ENCODE measurements around the gene ADGRV1.

The ADGRV1 gene

DNA sequence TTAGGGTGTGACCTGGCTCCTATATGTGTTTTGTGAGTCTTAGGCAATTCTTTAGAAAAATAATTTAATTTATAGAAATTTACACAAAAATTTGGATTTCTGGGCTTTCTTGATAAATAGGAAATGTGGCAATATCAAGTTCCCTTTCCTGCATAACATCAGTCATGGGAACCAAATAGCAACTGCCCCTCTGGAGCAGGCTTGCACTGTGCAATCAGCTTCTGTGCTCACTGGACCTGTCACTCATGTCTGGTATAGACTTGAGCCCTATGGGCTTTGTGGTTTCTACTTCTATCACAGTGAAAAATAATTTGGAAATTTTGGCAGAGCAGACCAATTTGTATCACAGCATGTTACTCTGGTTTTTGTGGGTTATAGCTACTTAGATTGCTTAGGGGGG, 131.7 kb downstream of the ADGRV1 start:
- no peak for ATAC-seq (ENCODE audit: insufficient read depth, low read depth)
- H3K27ac ChIP-seq (ENCODE audit: low read length), result no peak overlapping the region
- DNase-seq, result no peak

DNA sequence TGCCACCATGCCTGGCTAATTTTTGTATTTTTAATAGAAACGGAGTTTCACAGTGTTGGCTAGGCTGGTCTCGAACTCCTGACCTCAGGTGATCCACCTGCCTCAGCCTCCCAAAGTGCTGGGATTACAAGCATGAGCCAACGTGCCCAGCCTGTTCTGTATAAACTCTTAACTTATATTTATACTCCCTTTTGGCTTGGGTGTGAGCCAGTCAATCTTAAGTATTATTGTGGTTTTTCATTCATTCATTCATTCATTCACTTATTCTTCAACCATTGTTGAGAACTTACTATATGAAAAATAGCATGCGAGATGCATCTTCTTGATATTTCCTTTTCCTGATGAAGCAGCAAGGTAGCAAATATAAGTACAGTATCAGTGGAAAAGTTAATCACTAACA, 132.9 kb downstream of the ADGRV1 start:
- no peak overlapping the region for H3K9ac ChIP-seq (ENCODE audit: low read depth, low read length)
- H3K27me3 ChIP-seq (ENCODE audit: insufficient read depth, low read length, poor library complexity), result no peaks in the 10 kb centered on the region
- DNase-seq (no peak), ATAC-seq (ENCODE audit: insufficient read depth, low read depth) (no peak)
- no peaks in the 10 kb centered on the region for H4K20me1 ChIP-seq (ENCODE audit: insufficient read depth, low read length)
- H3K27ac ChIP-seq (ENCODE audit: low read length), result no peak overlapping the region
- no peak for TF ChIP-seq EZH2 (IDR thresholded peaks at IDR 0.05; ENCODE audit: borderline replicate concordance, low read depth, low read length, severe bottlenecking)
- TF ChIP-seq, protein P1, sequence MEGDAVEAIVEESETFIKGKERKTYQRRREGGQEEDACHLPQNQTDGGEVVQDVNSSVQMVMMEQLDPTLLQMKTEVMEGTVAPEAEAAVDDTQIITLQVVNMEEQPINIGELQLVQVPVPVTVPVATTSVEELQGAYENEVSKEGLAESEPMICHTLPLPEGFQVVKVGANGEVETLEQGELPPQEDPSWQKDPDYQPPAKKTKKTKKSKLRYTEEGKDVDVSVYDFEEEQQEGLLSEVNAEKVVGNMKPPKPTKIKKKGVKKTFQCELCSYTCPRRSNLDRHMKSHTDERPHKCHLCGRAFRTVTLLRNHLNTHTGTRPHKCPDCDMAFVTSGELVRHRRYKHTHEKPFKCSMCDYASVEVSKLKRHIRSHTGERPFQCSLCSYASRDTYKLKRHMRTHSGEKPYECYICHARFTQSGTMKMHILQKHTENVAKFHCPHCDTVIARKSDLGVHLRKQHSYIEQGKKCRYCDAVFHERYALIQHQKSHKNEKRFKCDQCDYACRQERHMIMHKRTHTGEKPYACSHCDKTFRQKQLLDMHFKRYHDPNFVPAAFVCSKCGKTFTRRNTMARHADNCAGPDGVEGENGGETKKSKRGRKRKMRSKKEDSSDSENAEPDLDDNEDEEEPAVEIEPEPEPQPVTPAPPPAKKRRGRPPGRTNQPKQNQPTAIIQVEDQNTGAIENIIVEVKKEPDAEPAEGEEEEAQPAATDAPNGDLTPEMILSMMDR (IDR thresholded peaks at IDR 0.05; ENCODE audit: borderline replicate concordance, extremely low read depth, low read length, poor library complexity, severe bottlenecking), result no peak
- no peak overlapping the region for H3K4me2 ChIP-seq (ENCODE audit: insufficient read depth, low read length)
- no peaks in the 10 kb centered on the region for H3K9me3 ChIP-seq (ENCODE audit: insufficient read depth, low read length, severe bottlenecking)
- H3K79me2 ChIP-seq (ENCODE audit: insufficient read depth, low read length), result no peaks in the 10 kb centered on the region
- no peaks in the 10 kb centered on the region for H3K4me1 ChIP-seq (ENCODE audit: insufficient read depth, low read length)
- no peak overlapping the region for H3K4me3 ChIP-seq (ENCODE audit: low read depth in 1 of 2, low read length in 2 of 2)
- no peaks in the 10 kb centered on the region for H3K36me3 ChIP-seq (ENCODE audit: insufficient read depth, low read length)
- H2AFZ ChIP-seq (ENCODE audit: low read depth, low read length), result no peak overlapping the region

More for the DNA sequence above, 131.7 kb downstream of the ADGRV1 start:
- no peak overlapping the region for H3K4me3 ChIP-seq (ENCODE audit: low read depth in 1 of 2, low read length in 2 of 2)
- H3K27me3 ChIP-seq (ENCODE audit: insufficient read depth, low read length, poor library complexity), result no peaks in the 10 kb centered on the region
- no peak overlapping the region for H2AFZ ChIP-seq (ENCODE audit: low read depth, low read length)
- no peak overlapping the region for H3K9ac ChIP-seq (ENCODE audit: low read depth, low read length)
- no peaks in the 10 kb centered on the region for H3K9me3 ChIP-seq (ENCODE audit: insufficient read depth, low read length, severe bottlenecking)
- no peaks in the 10 kb centered on the region for H3K4me1 ChIP-seq (ENCODE audit: insufficient read depth, low read length)
- H3K4me2 ChIP-seq (ENCODE audit: insufficient read depth, low read length), result no peak overlapping the region
- TF ChIP-seq EZH2 (IDR thresholded peaks at IDR 0.05; ENCODE audit: borderline replicate concordance, low read depth, low read length, severe bottlenecking), result no peak
- TF ChIP-seq, protein P1 (IDR thresholded peaks at IDR 0.05; ENCODE audit: borderline replicate concordance, extremely low read depth, low read length, poor library complexity, severe bottlenecking), result no peak
- H3K36me3 ChIP-seq (ENCODE audit: insufficient read depth, low read length), result no peaks in the 10 kb centered on the region
- no peaks in the 10 kb centered on the region for H4K20me1 ChIP-seq (ENCODE audit: insufficient read depth, low read length)
- no peaks in the 10 kb centered on the region for H3K79me2 ChIP-seq (ENCODE audit: insufficient read depth, low read length)

DNA sequence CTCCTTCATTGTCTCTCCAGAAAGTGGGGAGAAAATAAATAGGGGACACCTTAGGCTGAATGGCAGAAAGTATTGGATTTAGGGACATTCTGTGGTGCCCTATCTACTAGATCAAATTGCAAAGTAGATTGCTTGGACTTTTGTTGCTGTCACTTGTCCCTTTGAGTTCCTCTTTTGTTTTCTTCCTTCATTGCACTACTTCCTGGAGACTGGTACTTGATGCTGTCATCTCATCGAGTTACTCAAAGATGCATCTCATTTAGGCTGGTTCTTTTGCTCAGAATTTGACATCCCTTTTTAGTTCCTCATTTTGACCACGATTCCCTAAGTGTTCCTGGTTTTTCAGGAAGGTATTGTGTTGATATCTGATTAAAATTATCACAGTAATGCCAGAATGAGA, 137.6 kb downstream of the ADGRV1 start:
- Histone ChIP-seq H3K27me3 (ENCODE audit: insufficient read depth, low read length, poor library complexity) (no peaks in the 10 kb centered on the region), H3K9me3 (ENCODE audit: insufficient read depth, low read length, severe bottlenecking) (no peaks in the 10 kb centered on the region), H3K9ac (ENCODE audit: low read depth, low read length) (no peak overlapping the region), H3K4me2 (ENCODE audit: insufficient read depth, low read length) (no peak overlapping the region), H2AFZ (ENCODE audit: low read depth, low read length) (no peak overlapping the region), H3K4me3 (ENCODE audit: low read depth in 1 of 2, low read length in 2 of 2) (no peak overlapping the region), H3K4me1 (ENCODE audit: insufficient read depth, low read length) (no peaks in the 10 kb centered on the region), H4K20me1 (ENCODE audit: insufficient read depth, low read length) (no peaks in the 10 kb centered on the region), H3K27ac (ENCODE audit: low read length) (no peak overlapping the region), H3K36me3 (ENCODE audit: insufficient read depth, low read length) (no peaks in the 10 kb centered on the region), H3K79me2 (ENCODE audit: insufficient read depth, low read length) (no peaks in the 10 kb centered on the region)
- ATAC-seq (ENCODE audit: insufficient read depth, low read depth) (no peak), DNase-seq (no peak)
- no peak for TF ChIP-seq EZH2 (IDR thresholded peaks at IDR 0.05; ENCODE audit: borderline replicate concordance, low read depth, low read length, severe bottlenecking)
- TF ChIP-seq, protein P1 (IDR thresholded peaks at IDR 0.05; ENCODE audit: borderline replicate concordance, extremely low read depth, low read length, poor library complexity, severe bottlenecking), result no peak

DNA sequence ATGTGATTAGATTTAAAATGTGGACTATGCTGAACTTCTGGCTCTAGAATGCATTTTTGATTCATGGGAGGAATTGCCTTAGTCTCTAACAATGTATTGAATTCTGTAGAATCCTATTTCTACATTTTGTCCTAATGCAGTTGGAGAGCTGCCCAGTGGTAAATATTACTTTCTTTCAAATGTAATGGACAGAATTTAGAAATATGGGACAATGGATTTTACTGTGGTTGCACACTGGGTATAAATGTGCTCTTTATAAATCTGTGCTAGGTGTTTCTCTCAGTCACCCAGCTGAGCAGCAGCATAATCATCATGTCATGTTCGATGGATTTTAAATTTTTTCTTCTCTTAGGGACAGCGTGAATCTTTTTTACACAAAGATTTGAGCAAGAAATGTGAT, 141.7 kb downstream of the ADGRV1 start:
- Histone ChIP-seq H3K4me3 (ENCODE audit: low read depth in 1 of 2, low read length in 2 of 2) (no peak overlapping the region), H3K9ac (ENCODE audit: low read depth, low read length) (no peak overlapping the region), H3K27ac (ENCODE audit: low read length) (no peak overlapping the region), H4K20me1 (ENCODE audit: insufficient read depth, low read length) (no peaks in the 10 kb centered on the region), H3K79me2 (ENCODE audit: insufficient read depth, low read length) (no peaks in the 10 kb centered on the region), H3K9me3 (ENCODE audit: insufficient read depth, low read length, severe bottlenecking) (no peaks in the 10 kb centered on the region), H3K4me1 (ENCODE audit: insufficient read depth, low read length) (no peaks in the 10 kb centered on the region), H2AFZ (ENCODE audit: low read depth, low read length) (no peak overlapping the region), H3K4me2 (ENCODE audit: insufficient read depth, low read length) (no peak overlapping the region), H3K36me3 (ENCODE audit: insufficient read depth, low read length) (no peaks in the 10 kb centered on the region), H3K27me3 (ENCODE audit: insufficient read depth, low read length, poor library complexity) (no peaks in the 10 kb centered on the region)
- ATAC-seq (ENCODE audit: insufficient read depth, low read depth) (no peak), DNase-seq (no peak)
- no peak for TF ChIP-seq EZH2 (IDR thresholded peaks at IDR 0.05; ENCODE audit: borderline replicate concordance, low read depth, low read length, severe bottlenecking)
- TF ChIP-seq, protein P1 (IDR thresholded peaks at IDR 0.05; ENCODE audit: borderline replicate concordance, extremely low read depth, low read length, poor library complexity, severe bottlenecking), result no peak

Data from DND-41 (cell line).